Karpas-422 (cell line): ENCODE measurements around the gene GPR137C. TPM values are rescaled to one million over a fixed set of nuclear protein-coding genes. Genes with fewer than 3 reads are reported as not detected.

Experiments used
- DNase-seq: peaks from one replicate; pipeline ENCODE4 v3.0.0-alpha.2; 2015
- H2AFZ ChIP-seq: fragments of 200-600 bp; sonication (generic); 2 replicates; pipeline ENCODE4 v1.6.1; 2014; ENCODE audit warnings: antibody characterized with exemption, low read length, mixed read lengths
- H3K27ac ChIP-seq: fragments of 200-600 bp; sonication (generic); 2 replicates; pipeline ENCODE4 v1.5.1; 2014; ENCODE audit warnings: mild to moderate bottlenecking, low read length, moderate library complexity
- H3K27me3 ChIP-seq: fragments of 200-600 bp; sonication (generic); 2 replicates; pipeline ENCODE4 v1.6.1; 2014; ENCODE audit warnings: low read length, mixed read lengths
- H3K36me3 ChIP-seq: fragments of 200-600 bp; sonication (generic); 2 replicates; pipeline ENCODE4 v1.6.1; 2014; ENCODE audit warnings: low read length, mixed read lengths; ENCODE audit not compliant: insufficient read depth
- H3K4me1 ChIP-seq: fragments of 200-600 bp; sonication (generic); 2 replicates; pipeline ENCODE4 v1.6.1; 2014; ENCODE audit warnings: mild to moderate bottlenecking, low read length, mixed read lengths
- H3K4me2 ChIP-seq: fragments of 200-600 bp; sonication (generic); 2 replicates; pipeline ENCODE4 v1.6.1; 2014; ENCODE audit warnings: low read length, low read depth, mild to moderate bottlenecking; ENCODE audit not compliant: poor library complexity, severe bottlenecking
- H3K4me3 ChIP-seq: fragments of 200-600 bp; sonication (generic); 2 replicates; pipeline ENCODE4 v1.5.1; 2014; ENCODE audit warnings: mild to moderate bottlenecking, antibody characterized with exemption, low read length, mixed read lengths
- H3K79me2 ChIP-seq: fragments of 200-600 bp; sonication (generic); 2 replicates; pipeline ENCODE4 v1.6.1; 2014; ENCODE audit warnings: mild to moderate bottlenecking, low read length, mixed read lengths
- H3K9ac ChIP-seq: fragments of 200-600 bp; sonication (generic); 2 replicates; pipeline ENCODE4 v1.6.0; 2014; ENCODE audit warnings: low read length
- H3K9me2 ChIP-seq: fragments of 200-600 bp; sonication (generic), shearing (Covaris generic); replicated peaks from 2 replicates; pipeline ENCODE4 v1.6.0; 2014; ENCODE audit warnings: mild to moderate bottlenecking, low read length, moderate library complexity; ENCODE audit not compliant: insufficient read depth
- H3K9me3 ChIP-seq: fragments of 300-700, 200-600 bp; sonication (generic); 2 replicates; pipeline ENCODE4 v1.6.1; 2014; ENCODE audit warnings: low read length, mixed read lengths
- H4K20me1 ChIP-seq: fragments of 200-600 bp; sonication (generic); 2 replicates; pipeline ENCODE4 v1.6.1; 2014; ENCODE audit warnings: mild to moderate bottlenecking, antibody characterized with exemption, low read length, low read depth; ENCODE audit not compliant: insufficient read depth
- total RNA-seq: library from RNA; depleted of rRNA; stranded (reverse); fragments of >200 nt; shearing (Covaris generic); gene quantifications from 2 replicates; pipeline ENCODE4 v1.2.3, GENCODE V29; 2014; ENCODE audit warnings: low replicate concordance

The GPR137C gene
- total RNA-seq, 1 experiment from 2014 or later, result 0.26 TPM

DNA sequence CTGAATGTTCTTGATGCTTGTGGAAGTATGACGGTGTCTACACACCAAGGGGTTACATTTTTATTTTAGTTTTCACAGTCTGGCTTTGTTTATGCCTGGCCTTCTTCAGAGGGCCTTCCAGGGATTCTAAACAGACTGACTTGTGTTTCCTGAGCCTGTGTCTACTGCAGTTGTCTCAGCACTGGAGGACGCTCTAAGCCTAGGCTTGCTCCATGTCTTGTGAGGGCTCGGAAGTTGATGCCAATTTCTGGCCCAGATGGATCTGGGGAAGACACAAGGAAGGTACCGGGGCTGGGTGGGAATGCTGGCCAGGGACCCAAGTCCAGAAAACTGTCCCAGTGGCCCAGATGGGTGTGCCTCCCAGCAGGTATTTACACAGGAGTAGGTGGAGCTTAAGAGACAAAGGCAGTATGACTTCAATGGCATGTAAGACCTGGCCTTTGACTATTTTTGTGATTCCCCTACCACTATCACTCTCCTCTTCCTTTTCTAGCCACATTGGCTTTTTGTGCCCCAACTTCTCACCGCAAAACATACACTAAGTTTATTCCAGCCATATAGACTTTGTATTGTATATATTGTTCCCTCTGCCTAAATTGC is 56.9 kb downstream of the GPR137C start:
- Histone ChIP-seq H3K4me2 (no peak overlapping the region), H4K20me1 (no peaks in the 10 kb centered on the region), H3K27ac (no peak overlapping the region), H3K9ac (no peak overlapping the region), H3K4me3 (no peak overlapping the region), H3K4me1 (no peaks in the 10 kb centered on the region), H3K9me2 (no peaks in the 10 kb centered on the region), H3K36me3 (no peaks in the 10 kb centered on the region), H3K79me2 (no peaks in the 10 kb centered on the region), H2AFZ (no peak overlapping the region), H3K9me3 (no peaks in the 10 kb centered on the region), H3K27me3 (no peaks in the 10 kb centered on the region)
- DNase-seq, result no peak

- Histone ChIP-seq H3K27me3 (no peaks in the 10 kb centered on the region), H3K4me2 (no peak overlapping the region), H3K4me1 (no peaks in the 10 kb centered on the region), H3K9me3 (no peaks in the 10 kb centered on the region), H2AFZ (no peak overlapping the region), H3K9ac (no peak overlapping the region), H3K79me2 (no peaks in the 10 kb centered on the region), H3K4me3 (no peak overlapping the region), H3K9me2 (no peaks in the 10 kb centered on the region), H3K27ac (no peak overlapping the region), H4K20me1 (no peaks in the 10 kb centered on the region), H3K36me3 (no peaks in the 10 kb centered on the region)
- no peak for DNase-seq
These were observed 57.6 kb downstream of the GPR137C start for GRCh38 chr14:52610187-52610586.

DNA sequence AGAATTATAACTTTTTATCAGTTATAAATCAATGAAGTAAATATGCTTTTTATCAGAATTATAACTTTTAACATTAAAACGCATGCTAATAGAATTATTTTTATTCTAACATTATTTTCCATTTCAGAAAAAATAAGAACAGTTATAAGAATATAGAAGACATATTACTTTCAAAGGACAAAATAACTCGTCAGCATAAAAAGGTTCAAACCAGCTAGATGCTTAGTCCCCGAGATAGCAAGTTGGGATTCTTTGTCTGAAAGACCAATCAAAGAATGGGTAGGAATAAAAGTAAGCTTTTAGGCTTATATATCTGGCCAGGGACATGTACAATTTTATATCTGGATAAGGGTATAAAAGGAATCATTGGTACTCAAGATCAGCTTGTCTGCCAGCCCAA is 66.0 kb downstream of the GPR137C start:
- Histone ChIP-seq H2AFZ (no peak overlapping the region), H3K4me1 (no peaks in the 10 kb centered on the region), H3K27me3 (0 out of 2 replicates have a peak, but pooled peaks cover 3% of the 10 kb centered on the region), H3K4me2 (no peak overlapping the region), H3K4me3 (no peak overlapping the region), H3K79me2 (no peaks in the 10 kb centered on the region), H3K27ac (no peak overlapping the region), H3K9me3 (no peaks in the 10 kb centered on the region), H3K36me3 (no peaks in the 10 kb centered on the region), H3K9me2 (no peaks in the 10 kb centered on the region), H3K9ac (no peak overlapping the region), H4K20me1 (no peaks in the 10 kb centered on the region)
- DNase-seq, result no peak

GRCh38 chr14:52619687-52620086 is 67.1 kb downstream of the GPR137C start:
- Histone ChIP-seq H3K27me3 (0 out of 2 replicates have a peak, but pooled peaks cover 3% of the 10 kb centered on the region), H3K4me3 (no peak overlapping the region), H3K4me2 (no peak overlapping the region), H3K4me1 (no peaks in the 10 kb centered on the region), H3K9me2 (no peaks in the 10 kb centered on the region), H3K79me2 (no peaks in the 10 kb centered on the region), H3K9ac (no peak overlapping the region), H4K20me1 (no peaks in the 10 kb centered on the region), H3K27ac (no peak overlapping the region), H2AFZ (no peak overlapping the region), H3K9me3 (no peaks in the 10 kb centered on the region), H3K36me3 (no peaks in the 10 kb centered on the region)
- DNase-seq, result no peak

- Histone ChIP-seq H3K4me3 (no peak overlapping the region), H3K9me2 (no peaks in the 10 kb centered on the region), H3K27ac (no peak overlapping the region), H4K20me1 (no peaks in the 10 kb centered on the region), H3K9me3 (no peaks in the 10 kb centered on the region), H3K79me2 (no peaks in the 10 kb centered on the region), H3K4me2 (no peak overlapping the region), H2AFZ (no peak overlapping the region), H3K9ac (no peak overlapping the region), H3K27me3 (no peaks in the 10 kb centered on the region), H3K4me1 (no peaks in the 10 kb centered on the region), H3K36me3 (peaks cover 33% of the 10 kb centered on the region)
- DNase-seq, result no peak
These were observed 87.5 kb downstream of the GPR137C start for GRCh38 chr14:52640137-52640536.

DNA sequence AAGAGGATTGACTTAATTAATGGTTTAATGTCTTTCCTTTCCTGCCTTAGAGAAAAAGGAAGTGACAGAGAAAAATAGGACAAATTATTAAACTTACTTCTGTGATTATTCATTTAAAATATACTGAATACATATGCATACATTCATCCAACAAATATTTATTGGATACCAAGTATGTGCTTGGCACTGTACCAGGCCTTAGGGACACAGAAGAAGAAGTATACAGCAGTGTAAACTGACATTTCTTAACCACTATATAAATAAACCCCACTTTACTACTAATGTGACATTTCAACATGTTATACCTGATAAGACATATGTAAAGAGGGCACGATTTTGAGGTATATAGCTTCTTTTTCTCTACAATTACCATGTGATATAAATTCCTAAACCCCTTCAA is 89.1 kb downstream of the GPR137C start:
- Histone ChIP-seq H3K27me3 (no peaks in the 10 kb centered on the region), H2AFZ (no peak overlapping the region), H3K36me3 (peaks cover 47% of the 10 kb centered on the region), H4K20me1 (no peaks in the 10 kb centered on the region), H3K79me2 (no peaks in the 10 kb centered on the region), H3K9ac (no peak overlapping the region), H3K4me2 (no peak overlapping the region), H3K4me3 (no peak overlapping the region), H3K9me2 (no peaks in the 10 kb centered on the region), H3K9me3 (no peaks in the 10 kb centered on the region), H3K4me1 (no peaks in the 10 kb centered on the region), H3K27ac (no peak overlapping the region)
- DNase-seq, result no peak

- no peak overlapping the region for H3K4me2 ChIP-seq
- no peak overlapping the region for H3K4me3 ChIP-seq
- H3K79me2 ChIP-seq, result no peaks in the 10 kb centered on the region
- H3K36me3 ChIP-seq, result peaks cover 28% of the 10 kb centered on the region
- H3K9ac ChIP-seq, result no peak overlapping the region
- no peak for DNase-seq
- no peaks in the 10 kb centered on the region for H3K27me3 ChIP-seq
- no peaks in the 10 kb centered on the region for H3K9me3 ChIP-seq
- no peak overlapping the region for H2AFZ ChIP-seq
- no peak overlapping the region for H3K27ac ChIP-seq
- H4K20me1 ChIP-seq, result no peaks in the 10 kb centered on the region
- peaks cover 3% of the 10 kb centered on the region; the same call in 1 of the 2 replicates for H3K4me1 ChIP-seq
- H3K9me2 ChIP-seq, result no peaks in the 10 kb centered on the region
These were observed 96.9 kb downstream of the GPR137C start for GRCh38 chr14:52649511-52649910.

DNA sequence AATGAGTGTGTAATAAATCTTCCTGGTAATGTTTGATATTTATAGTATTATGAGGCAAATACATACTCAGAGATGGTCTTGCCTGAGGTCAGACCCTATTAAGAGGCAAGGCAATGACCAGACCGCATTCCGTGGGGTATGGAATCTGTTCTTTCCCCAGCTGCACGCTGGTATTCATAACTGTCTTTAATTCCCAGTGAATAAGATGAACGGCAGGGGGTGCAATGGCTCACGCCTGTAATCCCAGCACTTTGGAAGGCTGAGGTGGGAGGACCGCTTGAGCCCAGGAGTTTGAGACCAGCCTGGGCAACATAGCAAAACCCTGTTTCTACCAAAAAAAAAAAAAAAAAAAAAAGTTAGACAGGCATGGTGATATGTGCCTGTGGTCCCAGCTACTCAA is 98.1 kb downstream of the GPR137C start:
- Histone ChIP-seq H3K36me3 (peaks cover 21% of the 10 kb centered on the region), H3K4me2 (no peak overlapping the region), H4K20me1 (no peaks in the 10 kb centered on the region), H3K9me3 (no peaks in the 10 kb centered on the region), H3K4me3 (no peak overlapping the region), H3K27ac (no peak overlapping the region), H3K79me2 (no peaks in the 10 kb centered on the region), H2AFZ (no peak overlapping the region), H3K4me1 (peaks cover 3% of the 10 kb centered on the region; the same call in 1 of the 2 replicates), H3K27me3 (no peaks in the 10 kb centered on the region), H3K9me2 (no peaks in the 10 kb centered on the region), H3K9ac (no peak overlapping the region)
- no peak for DNase-seq
